ENCODE results near the gene ZNF593OS.
A peak's percentile ranks its signal among the peaks of the same experiment; 100 is the strongest.

The ZNF593OS gene

GRCh38 chr1:26169198-26169554 is 2.5 kb downstream of the ZNF593OS start:
- peak overlapping the region; percentile 95 for H3K4me3 Mint-ChIP-seq
- H3K36me3 Mint-ChIP-seq (ENCODE audit: low read depth): peaks cover 3% of the 10 kb centered on the region
- peaks cover 13% of the 10 kb centered on the region for H3K4me1 Mint-ChIP-seq (ENCODE audit: low read depth)
- H3K27ac Mint-ChIP-seq: peak overlapping the region; percentile 49
- peaks cover 6% of the 10 kb centered on the region for H3K27me3 Mint-ChIP-seq
- H3K9me3 Mint-ChIP-seq: no peaks in the 10 kb centered on the region

DNA sequence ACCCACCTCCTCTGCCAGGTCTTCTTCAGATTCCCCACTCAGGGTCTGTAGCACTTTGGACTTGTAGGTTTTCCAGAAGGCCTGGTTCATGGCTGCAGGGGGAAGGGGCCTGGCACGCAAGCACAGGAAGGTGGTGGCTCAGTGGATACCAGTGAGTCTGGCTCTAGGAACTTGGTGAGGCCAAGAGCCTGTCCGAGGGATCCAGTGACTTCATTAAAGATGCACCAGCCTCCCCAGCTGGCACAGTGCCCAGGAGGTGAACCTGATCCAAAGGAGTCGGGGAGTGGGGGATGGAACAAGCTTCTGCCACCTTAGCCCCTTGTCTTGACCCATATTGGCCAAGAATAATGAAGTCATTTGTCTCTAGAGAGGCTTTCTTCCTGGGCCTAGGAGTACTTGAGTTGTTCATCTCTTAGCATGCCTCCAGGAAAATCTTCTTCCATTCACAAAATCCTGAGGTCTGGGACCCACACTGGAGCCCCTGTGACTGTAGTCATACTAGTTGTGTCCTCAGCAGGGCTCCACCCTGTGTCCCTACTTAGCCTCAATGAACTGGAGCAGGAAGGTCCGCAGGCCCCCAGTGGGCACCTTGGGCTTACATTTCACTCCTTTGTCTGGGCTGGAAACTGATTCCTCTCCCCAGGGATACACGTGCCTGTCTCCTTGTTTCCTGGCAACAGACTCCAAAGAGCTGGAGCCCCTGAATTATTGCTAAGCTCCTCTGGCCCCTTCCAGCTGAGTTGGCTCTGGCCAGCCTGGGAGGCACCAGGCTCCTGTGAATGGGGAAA is 3.0 kb downstream of the ZNF593OS start, which contains the start of gene C1orf232:
Gene C1orf232 (minus strand): TSS at position 554 of the 788 bp plus-strand sequence. CDS start 464 bp downstream, at position 90.
- Mint-ChIP-seq H3K4me3 (peak within 1 kb of the TSS; percentile 95), H3K9me3 (no peaks in the 10 kb centered on the region), H3K27me3 (peaks cover 10% of the 10 kb centered on the region), H3K27ac (peak within 1 kb of the TSS; percentile 90), H3K4me1 (ENCODE audit: low read depth) (peaks cover 13% of the 10 kb centered on the region), H3K36me3 (ENCODE audit: low read depth) (peaks cover 3% of the 10 kb centered on the region)

DNA sequence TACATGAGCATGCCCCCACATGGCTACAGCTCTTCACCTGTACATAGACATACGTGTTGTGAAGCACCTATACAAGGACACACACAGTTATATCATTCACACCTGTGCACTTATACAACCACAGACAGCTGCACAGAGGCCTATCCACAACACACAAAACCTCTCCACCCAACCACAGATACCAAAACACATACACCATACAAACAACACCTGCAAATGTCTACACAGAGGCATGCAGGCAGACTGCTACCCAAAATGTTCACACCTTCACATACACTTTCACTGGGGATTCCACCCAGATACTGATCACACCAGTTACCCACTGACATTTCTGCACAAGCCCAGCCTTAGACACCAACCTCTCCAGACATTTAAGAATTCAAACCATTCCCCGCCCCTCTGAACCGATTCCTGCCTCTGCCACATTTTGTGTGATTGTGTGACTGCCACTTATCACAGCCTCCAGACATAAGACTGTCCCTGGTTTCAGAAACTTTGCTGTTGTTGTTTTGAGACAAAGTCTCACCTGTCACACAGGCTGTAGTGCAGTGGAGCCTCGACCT is 4.8 kb downstream of the ZNF593OS start:
- Mint-ChIP-seq H3K9me3 (no peaks in the 10 kb centered on the region), H3K27me3 (peaks cover 19% of the 10 kb centered on the region), H3K4me3 (no peak overlapping the region), H3K36me3 (ENCODE audit: low read depth) (peaks cover 3% of the 10 kb centered on the region), H3K4me1 (ENCODE audit: low read depth) (peaks cover 19% of the 10 kb centered on the region), H3K27ac (peak overlapping the region; percentile 8)

GRCh38 chr1:26164861-26165842 is 6.5 kb downstream of the ZNF593OS start:
- H3K4me3 Mint-ChIP-seq: peak overlapping the region; percentile 30
- H3K36me3 Mint-ChIP-seq (ENCODE audit: low read depth): peaks cover under 1% of the 10 kb centered on the region
- peaks cover 6% of the 10 kb centered on the region for H3K4me1 Mint-ChIP-seq (ENCODE audit: low read depth)
- peaks cover 22% of the 10 kb centered on the region for H3K27me3 Mint-ChIP-seq
- H3K27ac Mint-ChIP-seq: no peak overlapping the region
- H3K9me3 Mint-ChIP-seq: no peaks in the 10 kb centered on the region

GRCh38 chr1:26164036-26164860 is 7.4 kb downstream of the ZNF593OS start:
- no peaks in the 10 kb centered on the region for H3K9me3 Mint-ChIP-seq

GRCh38 chr1:26163684-26164035 is 8.0 kb downstream of the ZNF593OS start:
- Mint-ChIP-seq H3K27me3 (peaks cover 31% of the 10 kb centered on the region), H3K4me1 (ENCODE audit: low read depth) (peaks cover 6% of the 10 kb centered on the region), H3K27ac (no peak overlapping the region)

More at GRCh38 chr1:26164036-26164860, 7.4 kb downstream of the ZNF593OS start:
- Mint-ChIP-seq H3K4me1 (ENCODE audit: low read depth) (peaks cover 6% of the 10 kb centered on the region), H3K27me3 (peaks cover 27% of the 10 kb centered on the region), H3K36me3 (ENCODE audit: low read depth) (no peaks in the 10 kb centered on the region), H3K4me3 (peak overlapping the region; percentile 30), H3K27ac (no peak overlapping the region)

DNA sequence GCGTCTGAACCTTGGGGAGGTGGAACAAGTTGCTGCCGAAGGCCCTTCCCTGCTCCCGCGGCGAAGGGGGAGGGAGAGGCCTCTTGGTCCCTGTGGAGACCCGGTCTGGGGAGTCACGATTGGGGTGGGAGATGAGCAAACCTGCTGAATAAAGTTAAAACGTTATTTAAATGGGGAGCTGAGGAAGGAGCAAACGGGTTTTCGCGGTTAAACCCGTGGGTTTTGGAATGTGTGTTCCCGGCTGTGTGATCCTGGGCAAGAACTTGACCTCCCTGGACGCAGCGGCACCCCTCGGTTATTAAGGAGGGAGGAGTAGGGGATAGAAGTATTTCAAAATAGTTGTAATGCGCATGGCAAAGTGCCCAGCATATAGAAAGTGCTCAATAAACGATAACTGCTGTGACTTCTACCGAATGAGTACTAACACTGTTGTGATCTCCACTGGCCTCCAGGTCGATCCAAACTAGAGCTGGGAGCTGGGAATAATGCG is 9.4 kb downstream of the ZNF593OS start:
- peaks cover 40% of the 10 kb centered on the region for H3K27me3 Mint-ChIP-seq
- peak overlapping the region; percentile 61 for H3K4me3 Mint-ChIP-seq
- H3K9me3 Mint-ChIP-seq: no peaks in the 10 kb centered on the region
- H3K4me1 Mint-ChIP-seq (ENCODE audit: low read depth): peaks cover 6% of the 10 kb centered on the region
- H3K27ac Mint-ChIP-seq: no peak overlapping the region
- no peaks in the 10 kb centered on the region for H3K36me3 Mint-ChIP-seq (ENCODE audit: low read depth)

More at GRCh38 chr1:26163684-26164035, 8.0 kb downstream of the ZNF593OS start:
- Mint-ChIP-seq H3K9me3 (no peaks in the 10 kb centered on the region), H3K36me3 (ENCODE audit: low read depth) (no peaks in the 10 kb centered on the region), H3K4me3 (peak overlapping the region; percentile 45)

DNA sequence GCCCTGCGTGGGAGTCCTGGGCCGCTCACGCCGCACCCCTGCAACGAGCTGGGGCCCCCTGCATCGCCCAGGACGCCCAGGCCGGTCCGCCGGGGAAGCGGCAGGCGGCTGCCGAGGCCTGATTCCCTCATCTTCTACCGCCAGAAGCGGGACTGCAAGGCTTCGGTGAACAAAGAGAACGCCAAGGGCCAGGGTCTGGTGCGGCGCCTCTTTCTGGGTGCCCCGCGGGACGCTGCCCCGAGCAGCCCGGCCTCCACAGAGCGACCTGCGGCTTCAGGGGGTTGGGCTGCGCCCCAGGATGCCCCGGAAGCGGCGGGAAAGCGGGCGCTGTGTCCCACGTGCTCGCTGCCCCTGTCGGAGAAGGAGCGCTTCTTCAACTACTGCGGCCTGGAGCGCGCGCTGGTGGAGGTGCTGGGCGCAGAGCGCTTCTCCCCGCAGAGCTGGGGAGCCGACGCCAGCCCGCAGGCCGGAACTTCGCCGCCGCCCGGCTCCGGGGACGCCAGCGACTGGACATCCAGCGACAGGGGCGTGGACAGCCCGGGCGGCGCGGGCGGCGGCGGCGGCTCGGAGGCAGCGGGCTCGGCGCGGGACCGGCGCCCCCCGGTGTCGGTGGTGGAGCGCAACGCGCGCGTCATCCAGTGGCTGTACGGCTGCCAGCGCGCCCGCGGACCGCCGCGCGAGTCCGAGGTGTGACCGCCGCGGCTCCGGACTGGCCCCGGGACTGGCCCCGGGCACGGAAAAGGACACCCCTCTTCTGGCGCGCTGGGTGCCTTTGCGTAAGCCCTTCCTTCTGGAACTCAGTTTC is 10.0 kb downstream of the ZNF593OS start:
- H3K27ac Mint-ChIP-seq: no peak overlapping the region
- peaks cover 42% of the 10 kb centered on the region for H3K27me3 Mint-ChIP-seq
- no peaks in the 10 kb centered on the region for H3K9me3 Mint-ChIP-seq
- no peaks in the 10 kb centered on the region for H3K36me3 Mint-ChIP-seq (ENCODE audit: low read depth)
- peaks cover 6% of the 10 kb centered on the region for H3K4me1 Mint-ChIP-seq (ENCODE audit: low read depth)
- H3K4me3 Mint-ChIP-seq: peak overlapping the region; percentile 61

- Mint-ChIP-seq H3K27ac (no peak overlapping the region), H3K4me1 (ENCODE audit: low read depth) (peaks cover 6% of the 10 kb centered on the region), H3K36me3 (ENCODE audit: low read depth) (no peaks in the 10 kb centered on the region), H3K9me3 (no peaks in the 10 kb centered on the region), H3K4me3 (peak overlapping the region; percentile 48), H3K27me3 (peaks cover 43% of the 10 kb centered on the region)
Measured at GRCh38 chr1:26160527-26161414, 10.9 kb downstream of the ZNF593OS start.

GRCh38 chr1:26159743-26160039 is 11.9 kb downstream of the ZNF593OS start:
- H3K27ac Mint-ChIP-seq: no peak overlapping the region
- H3K9me3 Mint-ChIP-seq: no peaks in the 10 kb centered on the region
- H3K27me3 Mint-ChIP-seq: peaks cover 45% of the 10 kb centered on the region
- no peaks in the 10 kb centered on the region for H3K36me3 Mint-ChIP-seq (ENCODE audit: low read depth)
- peaks cover 6% of the 10 kb centered on the region for H3K4me1 Mint-ChIP-seq (ENCODE audit: low read depth)
- no peak overlapping the region for H3K4me3 Mint-ChIP-seq

DNA sequence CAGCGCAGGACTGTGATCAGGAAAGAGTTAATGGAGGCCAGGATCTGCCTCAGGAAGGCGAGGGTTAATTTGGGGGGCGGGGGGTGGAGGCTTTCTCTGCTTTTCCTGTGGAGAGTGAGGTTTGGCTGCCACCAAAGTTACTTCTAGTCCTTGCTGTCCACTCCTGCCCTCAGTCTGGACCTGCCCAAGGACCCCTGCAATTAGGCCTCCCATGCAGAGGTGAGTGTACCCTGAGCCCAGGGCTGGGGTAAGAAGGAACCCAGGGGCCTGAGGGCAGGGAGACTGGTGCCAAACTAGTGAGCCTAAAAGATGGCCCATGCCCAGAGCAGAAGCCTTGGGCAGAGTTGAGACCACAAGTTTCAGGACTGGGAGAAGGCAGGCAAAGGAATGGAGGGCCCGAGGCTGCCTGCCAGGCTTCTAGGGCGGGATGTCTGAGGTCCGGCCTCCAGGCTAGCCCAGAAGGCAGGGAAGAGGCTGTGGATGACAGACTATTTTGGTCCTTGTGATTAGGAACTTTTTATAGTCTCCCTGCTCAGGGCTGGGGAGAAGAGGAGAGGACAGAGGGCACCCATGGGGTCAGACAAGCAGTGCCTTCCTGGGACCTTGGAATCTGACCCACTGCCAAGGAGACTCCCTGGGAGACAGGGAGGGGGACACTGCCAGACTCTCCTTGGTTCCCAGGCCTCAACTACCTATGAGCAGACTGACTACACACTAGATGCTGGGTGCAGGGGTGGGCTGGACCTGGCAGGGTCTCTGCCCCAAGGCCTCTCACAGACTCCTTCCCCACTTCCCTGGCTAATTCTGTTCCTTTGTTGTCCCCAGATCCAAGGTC is 12.5 kb downstream of the ZNF593OS start, which contains the start of gene FAM110D:
Gene FAM110D (plus strand): TSS at position 172 of the 835 bp plus-strand sequence. CDS start 2,213 bp downstream, outside the sequence.
- H3K9me3 Mint-ChIP-seq: no peaks in the 10 kb centered on the region
- no peak within 1 kb of the TSS for H3K27ac Mint-ChIP-seq
- peaks cover 44% of the 10 kb centered on the region for H3K27me3 Mint-ChIP-seq
- no peaks in the 10 kb centered on the region for H3K36me3 Mint-ChIP-seq (ENCODE audit: low read depth)
- no peak within 1 kb of the TSS for H3K4me3 Mint-ChIP-seq
- peaks cover 6% of the 10 kb centered on the region for H3K4me1 Mint-ChIP-seq (ENCODE audit: low read depth)

DNA sequence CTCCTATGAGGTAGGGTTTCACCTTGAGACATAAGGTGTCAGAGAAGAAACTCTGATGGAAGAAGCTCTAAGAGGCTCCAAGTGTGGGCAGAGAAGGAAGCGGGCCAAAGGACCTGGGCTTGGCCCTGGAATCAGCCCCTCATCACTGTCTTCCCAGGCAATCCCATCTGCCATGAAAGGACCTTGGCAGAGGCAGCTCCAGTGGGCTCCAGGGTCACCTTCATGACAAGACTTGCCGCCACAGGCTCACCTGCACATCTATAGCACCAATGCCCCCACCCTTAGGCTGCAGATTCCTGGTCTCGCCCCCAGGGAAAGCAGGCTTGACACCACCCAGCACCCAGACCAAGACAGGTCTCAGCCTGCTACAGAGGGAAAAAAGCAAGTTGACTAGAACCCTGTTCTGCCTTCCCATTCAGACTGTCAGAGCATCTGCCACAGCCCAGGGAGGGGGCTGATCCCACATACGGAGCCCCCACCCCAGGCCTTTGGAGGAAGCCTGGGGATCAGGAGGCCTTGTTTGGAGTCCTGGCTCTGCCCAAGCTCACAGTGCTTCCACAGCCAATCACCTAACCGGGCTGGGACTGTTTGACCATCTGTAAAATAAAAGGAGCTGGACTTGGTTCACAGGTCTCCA is 13.2 kb downstream of the ZNF593OS start:
- Mint-ChIP-seq H3K9me3 (no peaks in the 10 kb centered on the region), H3K4me1 (ENCODE audit: low read depth) (peaks cover 6% of the 10 kb centered on the region), H3K4me3 (no peak overlapping the region), H3K27me3 (peaks cover 39% of the 10 kb centered on the region), H3K36me3 (ENCODE audit: low read depth) (no peaks in the 10 kb centered on the region), H3K27ac (no peak overlapping the region)
